Measurements from ENCODE around the gene CPEB4. TPM values are rescaled to one million over a fixed set of nuclear protein-coding genes. Genes with fewer than 3 reads are reported as not detected.
A peak's percentile ranks its signal among the peaks of the same experiment; 100 is the strongest.

Gene CPEB4
- total and polyA plus RNA-seq, 2 experiments from 2014 or later = 6.2 to 11.6 TPM

DNA sequence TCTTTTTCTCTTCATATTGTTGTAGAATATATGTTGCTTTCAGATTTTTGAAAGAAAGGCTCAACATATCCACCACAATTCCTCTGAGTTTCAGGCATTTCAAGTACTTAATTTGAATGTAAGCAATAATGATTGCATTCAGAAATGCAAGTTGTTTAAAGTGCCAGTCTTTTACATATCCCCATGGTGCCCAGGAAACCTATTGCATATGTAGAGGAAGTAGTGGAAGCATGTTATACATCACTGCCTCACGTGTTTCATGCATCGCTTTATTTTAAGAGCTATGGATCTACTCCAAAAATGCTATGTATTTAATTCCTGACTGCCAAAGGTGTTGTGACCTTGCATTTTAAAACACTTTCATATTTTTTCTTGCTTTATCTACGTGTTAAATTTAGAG is 28.1 kb downstream of the CPEB4 start:
- no peak for DNase-seq
- H3K27ac ChIP-seq = no peak overlapping the region

DNA sequence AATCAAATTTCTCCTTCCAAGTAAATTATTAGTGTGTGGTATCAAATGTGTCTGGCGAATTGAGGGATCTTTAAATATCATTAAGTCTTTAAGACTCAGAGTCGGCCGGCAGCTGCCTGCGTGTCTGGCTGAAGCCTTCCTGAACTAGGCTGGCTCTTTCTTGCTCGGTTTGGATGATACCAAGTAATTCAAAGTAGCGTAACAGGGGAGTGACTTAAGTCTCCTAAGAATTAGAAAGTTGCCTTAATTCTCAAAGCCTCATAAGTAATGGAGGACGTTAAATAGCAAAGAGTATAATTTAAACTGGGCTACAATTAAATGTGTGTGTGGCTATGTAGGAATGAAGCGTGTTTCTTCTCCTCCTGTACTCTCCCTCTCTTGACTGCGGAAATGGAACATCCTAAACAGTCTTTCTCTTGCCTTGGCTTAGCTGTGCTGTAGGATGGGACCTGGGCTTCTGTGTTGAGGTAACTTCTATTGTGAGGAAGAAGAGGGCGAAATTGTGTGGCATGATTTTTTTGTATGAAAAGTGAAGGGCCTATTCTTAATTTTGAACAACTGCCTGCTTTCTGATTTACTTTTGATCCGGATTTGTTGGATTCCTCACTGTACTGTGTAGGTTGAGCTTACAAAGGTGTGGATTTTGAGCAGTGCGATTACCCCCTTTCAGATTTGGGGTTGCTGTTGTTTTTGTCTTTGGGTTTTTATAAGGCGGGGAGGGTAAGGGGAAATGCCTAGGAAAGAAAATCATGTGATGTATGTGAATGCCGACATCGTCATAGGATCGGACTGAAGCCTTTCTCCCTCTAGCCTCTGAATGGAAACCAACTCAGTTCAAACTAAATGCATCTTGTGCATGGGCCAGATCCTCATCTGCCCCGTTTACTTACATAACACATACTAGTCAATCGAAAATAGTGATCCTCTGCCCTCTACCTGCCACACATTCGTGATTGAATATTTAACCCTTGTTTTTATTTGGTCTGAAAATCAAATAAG is 29.9 kb downstream of the CPEB4 start:
- H3K9ac ChIP-seq = peak overlapping the region; percentile 98
- no peaks in the 10 kb centered on the region for H3K9me3 ChIP-seq (ENCODE audit: low read depth)
- H3K27ac ChIP-seq = peak overlapping the region; percentile 99
- no peaks in the 10 kb centered on the region for H3K27me3 ChIP-seq (replicated peaks; ENCODE audit: insufficient read depth)
- no peaks in the 10 kb centered on the region for H3K36me3 ChIP-seq (ENCODE audit: low read depth)
- H3K4me2 ChIP-seq (ENCODE audit: unreplicated experiment) = peak overlapping the region; percentile 100
- H3F3A ChIP-seq (ENCODE audit: insufficient read depth) = peaks cover 28% of the 10 kb centered on the region
- H3K4me3 ChIP-seq = peak overlapping the region; percentile 93
- peaks cover 90% of the 10 kb centered on the region for H3K79me2 ChIP-seq (ENCODE audit: insufficient read depth)
- in situ Hi-C loops (cut with MboI) = no loop called here
- H2AFZ ChIP-seq = peak overlapping the region; percentile 89
- 1% methylated on average over 19 of the region's 19 CpGs for WGBS, 2 experiments (ENCODE audit: low coverage in 1 of 2, low lambda C conversion rate in 2 of 2, missing lambda C conversion rate in 2 of 2)
- peak; percentile 95 for DNase-seq
- H3K9me2 ChIP-seq (ENCODE audit: insufficient read depth) = no peaks in the 10 kb centered on the region
- H3K4me1 ChIP-seq (ENCODE audit: insufficient read depth) = peaks cover 44% of the 10 kb centered on the region
- no peaks in the 10 kb centered on the region for H4K20me1 ChIP-seq (ENCODE audit: insufficient read depth)
- TF ChIP-seq EZH2 (IDR thresholded peaks at IDR 0.05; ENCODE audit: insufficient read depth, poor library complexity, severe bottlenecking) (no peak), EZH2phosphoT487 (IDR thresholded peaks at IDR 0.05; ENCODE audit: insufficient read depth, low read depth) (no peak)

More for the DNA sequence above, 28.1 kb downstream of the CPEB4 start:
- Histone ChIP-seq H2AFZ (0 out of 2 replicates have a peak overlapping the region, but pooled peaks have one; percentile 40), H3K9me2 (ENCODE audit: insufficient read depth) (no peaks in the 10 kb centered on the region), H3K27me3 (replicated peaks; ENCODE audit: insufficient read depth) (no peaks in the 10 kb centered on the region), H4K20me1 (ENCODE audit: insufficient read depth) (no peaks in the 10 kb centered on the region), H3F3A (ENCODE audit: insufficient read depth) (peaks cover 28% of the 10 kb centered on the region), H3K9me3 (ENCODE audit: low read depth) (no peaks in the 10 kb centered on the region), H3K4me1 (ENCODE audit: insufficient read depth) (peaks cover 42% of the 10 kb centered on the region), H3K4me2 (ENCODE audit: unreplicated experiment) (no peak overlapping the region), H3K79me2 (ENCODE audit: insufficient read depth) (peaks cover 87% of the 10 kb centered on the region), H3K36me3 (ENCODE audit: low read depth) (0 out of 2 replicates have a peak, but pooled peaks cover 6% of the 10 kb centered on the region), H3K4me3 (no peak overlapping the region), H3K9ac (no peak overlapping the region)
- TF ChIP-seq EZH2phosphoT487 (IDR thresholded peaks at IDR 0.05; ENCODE audit: insufficient read depth, low read depth) (no peak), EZH2 (IDR thresholded peaks at IDR 0.05; ENCODE audit: insufficient read depth, poor library complexity, severe bottlenecking) (no peak)
- in situ Hi-C loops (cut with MboI) = no loop called here
- WGBS, 2 experiments (ENCODE audit: low coverage in 1 of 2, low lambda C conversion rate in 2 of 2, missing lambda C conversion rate in 2 of 2) = 97 to 99% methylated on average over 3 of the region's 3 CpGs

DNA sequence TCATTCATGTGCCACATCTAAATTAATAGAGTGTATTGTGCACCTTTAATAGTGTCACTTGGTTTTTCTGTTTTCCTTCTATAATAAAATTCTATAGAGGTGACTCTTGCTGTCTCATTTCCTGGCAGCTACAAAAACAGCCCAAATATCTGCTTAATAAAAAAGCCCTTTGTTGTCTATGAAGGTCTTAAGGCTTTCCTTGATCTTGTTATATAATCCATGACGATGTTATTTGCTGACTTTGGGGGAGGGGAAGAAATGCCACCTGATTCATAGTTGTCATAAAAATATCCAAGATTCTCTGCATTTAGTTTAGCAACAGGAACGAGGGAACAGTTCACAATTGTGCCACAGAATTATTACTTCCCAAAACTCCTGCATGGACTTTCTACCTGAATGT is 31.3 kb downstream of the CPEB4 start:
- TF ChIP-seq EZH2 (IDR thresholded peaks at IDR 0.05; ENCODE audit: insufficient read depth, poor library complexity, severe bottlenecking) = no peak
- TF ChIP-seq EZH2phosphoT487 (IDR thresholded peaks at IDR 0.05; ENCODE audit: insufficient read depth, low read depth) = no peak
- WGBS, 2 experiments (ENCODE audit: low coverage in 1 of 2, low lambda C conversion rate in 2 of 2, missing lambda C conversion rate in 2 of 2) = 81 to 84% methylated on average over 2 of the region's 2 CpGs
- H4K20me1 ChIP-seq (ENCODE audit: insufficient read depth) = no peaks in the 10 kb centered on the region
- H3F3A ChIP-seq (ENCODE audit: insufficient read depth) = peaks cover 28% of the 10 kb centered on the region
- peaks cover 53% of the 10 kb centered on the region for H3K4me1 ChIP-seq (ENCODE audit: insufficient read depth)
- no peaks in the 10 kb centered on the region for H3K27me3 ChIP-seq (replicated peaks; ENCODE audit: insufficient read depth)
- peak; percentile 49 for DNase-seq
- in situ Hi-C loops (cut with MboI) = no loop called here
- no peaks in the 10 kb centered on the region for H3K36me3 ChIP-seq (ENCODE audit: low read depth)
- H3K79me2 ChIP-seq (ENCODE audit: insufficient read depth) = peaks cover 90% of the 10 kb centered on the region
- peak overlapping the region; percentile 100 for H3K4me2 ChIP-seq (ENCODE audit: unreplicated experiment)
- peak overlapping the region; percentile 99 for H3K27ac ChIP-seq
- H3K4me3 ChIP-seq = peak overlapping the region; percentile 3; the same call in 1 of the 2 replicates
- no peaks in the 10 kb centered on the region for H3K9me2 ChIP-seq (ENCODE audit: insufficient read depth)
- H3K9me3 ChIP-seq (ENCODE audit: low read depth) = no peaks in the 10 kb centered on the region
- peak overlapping the region; percentile 98 for H3K9ac ChIP-seq
- no peak overlapping the region for H2AFZ ChIP-seq

DNA sequence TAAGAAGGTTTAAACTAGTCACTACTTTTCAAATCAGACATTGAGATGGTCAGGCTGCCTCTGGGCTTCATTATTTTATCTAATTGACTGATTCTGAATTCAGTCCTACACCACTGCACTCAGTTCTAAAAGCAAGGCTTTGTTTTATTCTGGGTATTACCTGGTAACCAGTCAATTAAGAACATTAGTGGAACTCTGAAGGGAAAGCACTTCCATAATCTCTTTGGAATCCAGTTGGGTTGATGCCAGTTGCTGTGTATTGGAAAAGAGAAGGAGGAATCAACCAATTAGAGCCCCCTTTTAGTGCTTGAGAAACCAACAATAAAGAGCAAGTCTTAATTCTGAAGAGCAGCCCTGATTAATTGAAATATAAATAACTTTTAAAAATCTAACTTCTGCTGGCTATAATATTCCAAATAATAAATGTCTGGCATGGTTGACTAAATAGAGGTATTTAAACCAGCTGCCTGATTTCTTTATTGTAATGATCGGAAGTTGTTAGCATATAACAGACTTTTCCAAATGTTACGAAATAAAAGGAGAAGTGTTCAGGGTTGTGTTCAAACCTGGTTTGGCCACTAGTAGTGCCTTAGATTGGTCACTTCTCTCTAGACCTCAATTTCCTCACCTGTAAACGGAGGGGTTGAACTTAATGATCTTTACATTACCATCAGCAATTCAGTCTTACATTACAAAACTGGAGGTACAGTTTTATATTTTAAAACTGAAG is 32.0 kb downstream of the CPEB4 start:
- peaks cover 28% of the 10 kb centered on the region for H3F3A ChIP-seq (ENCODE audit: insufficient read depth)
- peaks cover 90% of the 10 kb centered on the region for H3K79me2 ChIP-seq (ENCODE audit: insufficient read depth)
- H3K4me3 ChIP-seq = 0 out of 2 replicates have a peak overlapping the region, but pooled peaks have one; percentile 3
- 94 to 100% methylated on average over 3 of the region's 3 CpGs for WGBS, 2 experiments (ENCODE audit: low coverage in 1 of 2, low lambda C conversion rate in 2 of 2, missing lambda C conversion rate in 2 of 2)
- H3K4me1 ChIP-seq (ENCODE audit: insufficient read depth) = peaks cover 49% of the 10 kb centered on the region
- H4K20me1 ChIP-seq (ENCODE audit: insufficient read depth) = no peaks in the 10 kb centered on the region
- H3K27ac ChIP-seq = peak overlapping the region; percentile 99
- peak overlapping the region; percentile 98 for H3K9ac ChIP-seq
- no peaks in the 10 kb centered on the region for H3K9me2 ChIP-seq (ENCODE audit: insufficient read depth)
- in situ Hi-C loops (cut with MboI) = no loop called here
- H3K4me2 ChIP-seq (ENCODE audit: unreplicated experiment) = peak overlapping the region; percentile 100
- H3K9me3 ChIP-seq (ENCODE audit: low read depth) = no peaks in the 10 kb centered on the region
- DNase-seq = peak; percentile 50
- H2AFZ ChIP-seq = no peak overlapping the region
- H3K36me3 ChIP-seq (ENCODE audit: low read depth) = no peaks in the 10 kb centered on the region
- TF ChIP-seq EZH2phosphoT487 (IDR thresholded peaks at IDR 0.05; ENCODE audit: insufficient read depth, low read depth) = no peak
- TF ChIP-seq EZH2 (IDR thresholded peaks at IDR 0.05; ENCODE audit: insufficient read depth, poor library complexity, severe bottlenecking) = no peak
- H3K27me3 ChIP-seq (replicated peaks; ENCODE audit: insufficient read depth) = no peaks in the 10 kb centered on the region

Data from GM23248 (cell line).